ENCODE data around the gene HOATZ.

Gene HOATZ

DNA sequence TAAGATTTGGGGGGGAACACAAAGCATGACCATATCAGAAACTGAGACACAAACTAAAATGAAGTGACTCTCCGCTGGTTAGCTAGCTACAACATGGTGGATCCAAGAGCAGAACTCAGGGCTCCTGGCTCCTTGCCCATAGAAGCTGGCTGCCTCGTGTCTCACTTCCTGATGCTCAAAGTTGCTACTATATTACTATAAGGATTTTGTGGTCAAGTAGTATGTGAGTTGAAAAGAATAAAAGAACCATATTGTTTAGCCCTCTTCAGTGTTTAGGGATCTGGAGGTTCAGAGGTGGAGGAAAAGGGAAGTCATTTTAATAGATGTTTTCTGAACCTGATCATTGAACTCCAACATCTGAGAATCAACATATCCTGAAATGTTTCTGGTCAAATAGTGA lies 70.8 kb downstream of the HOATZ start:
- H3K36me3 ChIP-seq (ENCODE audit: control insufficient read depth in 1 of 2, insufficient read depth in 2 of 2, low read length in 2 of 2) = no peaks in the 10 kb centered on the region
- peaks cover 0 to 18% of the 10 kb centered on the region in 2 donors for H3K4me1 ChIP-seq (ENCODE audit: control insufficient read depth in 1 of 2, insufficient read depth in 2 of 2, low read length in 2 of 2)
- H3K27ac ChIP-seq (ENCODE audit: low read length) = no peak overlapping the region
- H3K9me3 ChIP-seq (ENCODE audit: control insufficient read depth in 1 of 2, low read length in 2 of 2) = no peaks in the 10 kb centered on the region
- H3K27me3 ChIP-seq (ENCODE audit: low read depth, low read length) = no peaks in the 10 kb centered on the region
- no peak overlapping the region for H3K4me3 ChIP-seq (ENCODE audit: low read depth in 1 of 2, low read length in 2 of 2)

DNA sequence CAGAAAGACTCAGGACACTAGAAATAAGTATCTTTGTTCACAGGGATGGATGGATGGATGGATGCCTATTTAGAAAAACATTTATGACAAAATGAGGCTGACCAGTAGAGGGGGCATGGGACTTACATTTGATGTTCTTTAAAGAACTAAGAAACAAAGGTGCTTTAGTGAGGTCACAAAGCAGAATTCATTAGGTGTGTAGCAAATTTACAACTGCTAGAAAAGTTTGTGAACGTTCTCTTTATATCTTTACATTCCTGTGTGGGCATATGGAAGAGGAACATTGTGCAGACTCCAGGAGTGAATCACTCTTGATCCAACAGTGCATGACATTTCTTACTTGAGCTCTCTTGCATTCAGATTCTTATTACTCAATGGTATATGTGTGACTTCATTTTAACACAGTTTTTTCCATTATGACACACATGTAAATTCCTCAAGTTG lies 71.8 kb downstream of the HOATZ start:
- H3K27me3 ChIP-seq (ENCODE audit: low read depth, low read length) = no peaks in the 10 kb centered on the region
- H3K4me3 ChIP-seq (ENCODE audit: low read depth in 1 of 2, low read length in 2 of 2) = no peak overlapping the region
- H3K9me3 ChIP-seq (ENCODE audit: control insufficient read depth in 1 of 2, low read length in 2 of 2) = no peaks in the 10 kb centered on the region
- H3K4me1 ChIP-seq (ENCODE audit: control insufficient read depth in 1 of 2, insufficient read depth in 2 of 2, low read length in 2 of 2) = peaks cover 0 to 20% of the 10 kb centered on the region in 2 donors
- H3K27ac ChIP-seq (ENCODE audit: low read length) = no peak overlapping the region
- no peaks in the 10 kb centered on the region for H3K36me3 ChIP-seq (ENCODE audit: control insufficient read depth in 1 of 2, insufficient read depth in 2 of 2, low read length in 2 of 2)
